ENCODE results near the gene FAM20C. TPM values are rescaled to one million over a fixed set of nuclear protein-coding genes. Genes with fewer than 3 reads are reported as not detected.

The FAM20C gene
- total RNA-seq, 1 donor from 2014 or later: 37.3 TPM

GRCh38 chr7:158771-159170, 33.6 kb upstream of the FAM20C start:
- peak; percentile 22 for DNase-seq (ENCODE audit: low read depth)

- DNase-seq (ENCODE audit: low read depth): no peak
Measured at GRCh38 chr7:159370-160270, 32.8 kb upstream of the FAM20C start.

GRCh38 chr7:160958-161725, 31.2 kb upstream of the FAM20C start:
- no peak for DNase-seq (ENCODE audit: low read depth)

GRCh38 chr7:162632-163297, 29.6 kb upstream of the FAM20C start:
- no peak for DNase-seq (ENCODE audit: low read depth)

- DNase-seq (ENCODE audit: low read depth): no peak
Measured at GRCh38 chr7:163298-163695, 29.1 kb upstream of the FAM20C start.

GRCh38 chr7:163971-164881, 28.1 kb upstream of the FAM20C start:
- no peak for DNase-seq (ENCODE audit: low read depth)

- no peak for DNase-seq (ENCODE audit: low read depth)
Measured at GRCh38 chr7:164882-165660, 27.3 kb upstream of the FAM20C start.

- DNase-seq (ENCODE audit: low read depth): no peak
Measured at GRCh38 chr7:165661-166337, 26.6 kb upstream of the FAM20C start.

- DNase-seq (ENCODE audit: low read depth): peak; percentile 40
Measured at GRCh38 chr7:166338-167060, 25.9 kb upstream of the FAM20C start.

- no peak for DNase-seq (ENCODE audit: low read depth)
Measured at GRCh38 chr7:167090-167855, 25.1 kb upstream of the FAM20C start.

- DNase-seq (ENCODE audit: low read depth): no peak
Measured at GRCh38 chr7:167976-168791, 24.2 kb upstream of the FAM20C start.

- DNase-seq (ENCODE audit: low read depth): no peak
Measured at GRCh38 chr7:169276-170172, 22.8 kb upstream of the FAM20C start.

- DNase-seq (ENCODE audit: low read depth): no peak
Measured at GRCh38 chr7:170551-171363, 21.6 kb upstream of the FAM20C start.

GRCh38 chr7:171364-171904, 20.9 kb upstream of the FAM20C start:
- DNase-seq (ENCODE audit: low read depth): no peak

Data from myocyte (in vitro differentiated cells).